ENCODE data around the gene PEG3.

DNA sequence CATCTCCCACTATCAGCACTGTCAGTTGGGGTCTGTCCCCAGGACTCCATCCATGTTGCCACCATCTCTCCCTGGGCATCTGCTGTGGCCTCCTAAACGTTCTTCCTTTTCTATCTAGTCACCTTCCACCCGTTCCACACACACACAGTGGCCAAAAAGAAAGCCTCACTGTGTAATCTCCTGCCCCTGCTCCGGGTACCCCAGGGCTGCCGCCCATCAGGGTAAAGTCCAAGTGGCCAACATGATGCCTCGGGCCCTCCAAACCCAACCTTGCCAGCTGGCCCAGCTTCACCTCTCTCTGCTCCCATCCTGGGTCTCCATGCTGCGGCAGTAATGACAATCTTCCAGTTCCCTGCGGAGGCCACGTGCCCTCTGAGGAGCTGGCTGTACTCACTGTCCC lies 29.4 kb upstream of the PEG3 start:
- TF ChIP-seq CEBPB (IDR thresholded peaks at IDR 0.05; ENCODE audit: low read depth, low read length) (no peak), POLR2A (IDR thresholded peaks at IDR 0.05; ENCODE audit: low read depth, low read length) (no peak), RFX5 (IDR thresholded peaks at IDR 0.05; ENCODE audit: low read depth, low read length) (no peak), USF2 (IDR thresholded peaks at IDR 0.05; ENCODE audit: low read depth, low read length) (no peak), RAD21 (IDR thresholded peaks at IDR 0.05; ENCODE audit: low read length) (no peak), ELK1 (IDR thresholded peaks at IDR 0.05; ENCODE audit: borderline replicate concordance, low read depth, low read length) (no peak)
- TF ChIP-seq, protein P1, sequence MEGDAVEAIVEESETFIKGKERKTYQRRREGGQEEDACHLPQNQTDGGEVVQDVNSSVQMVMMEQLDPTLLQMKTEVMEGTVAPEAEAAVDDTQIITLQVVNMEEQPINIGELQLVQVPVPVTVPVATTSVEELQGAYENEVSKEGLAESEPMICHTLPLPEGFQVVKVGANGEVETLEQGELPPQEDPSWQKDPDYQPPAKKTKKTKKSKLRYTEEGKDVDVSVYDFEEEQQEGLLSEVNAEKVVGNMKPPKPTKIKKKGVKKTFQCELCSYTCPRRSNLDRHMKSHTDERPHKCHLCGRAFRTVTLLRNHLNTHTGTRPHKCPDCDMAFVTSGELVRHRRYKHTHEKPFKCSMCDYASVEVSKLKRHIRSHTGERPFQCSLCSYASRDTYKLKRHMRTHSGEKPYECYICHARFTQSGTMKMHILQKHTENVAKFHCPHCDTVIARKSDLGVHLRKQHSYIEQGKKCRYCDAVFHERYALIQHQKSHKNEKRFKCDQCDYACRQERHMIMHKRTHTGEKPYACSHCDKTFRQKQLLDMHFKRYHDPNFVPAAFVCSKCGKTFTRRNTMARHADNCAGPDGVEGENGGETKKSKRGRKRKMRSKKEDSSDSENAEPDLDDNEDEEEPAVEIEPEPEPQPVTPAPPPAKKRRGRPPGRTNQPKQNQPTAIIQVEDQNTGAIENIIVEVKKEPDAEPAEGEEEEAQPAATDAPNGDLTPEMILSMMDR (conservative IDR thresholded peaks at IDR 0.05; ENCODE audit: low read depth, low read length): no peak

Data from IMR-90 (cell line).